Raji (cell line): Measurements from ENCODE around the gene HES7.

ENCODE experiments used
- POLR2A ChIP-seq: IDR thresholded peaks from 2 replicates; pipeline ENCODE4 v1.6.1; 2011; ENCODE audit warnings: low read depth, low read length, control low read depth; ENCODE audit not compliant: insufficient read depth

HES7 gene

DNA sequence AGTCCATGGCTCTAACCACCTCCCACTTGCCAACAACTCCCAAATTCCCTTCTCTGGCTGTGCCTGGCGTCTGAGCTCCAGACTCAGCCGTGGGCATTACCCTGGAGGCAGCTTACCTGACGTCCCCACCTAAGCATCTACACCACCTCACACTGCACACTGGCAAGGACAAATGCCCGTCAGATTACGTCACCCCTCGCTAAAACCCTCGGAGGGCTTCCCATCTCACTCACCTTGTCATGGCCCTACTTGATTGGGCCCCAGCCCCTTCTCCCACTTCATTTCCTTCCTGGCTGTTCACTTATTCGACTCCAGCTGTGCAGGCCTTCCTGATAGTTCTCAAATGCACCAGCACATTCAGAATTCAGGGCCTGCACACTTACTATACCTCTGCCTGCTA is 19.0 kb downstream of the HES7 start:
- TF ChIP-seq POLR2A: no peak

DNA sequence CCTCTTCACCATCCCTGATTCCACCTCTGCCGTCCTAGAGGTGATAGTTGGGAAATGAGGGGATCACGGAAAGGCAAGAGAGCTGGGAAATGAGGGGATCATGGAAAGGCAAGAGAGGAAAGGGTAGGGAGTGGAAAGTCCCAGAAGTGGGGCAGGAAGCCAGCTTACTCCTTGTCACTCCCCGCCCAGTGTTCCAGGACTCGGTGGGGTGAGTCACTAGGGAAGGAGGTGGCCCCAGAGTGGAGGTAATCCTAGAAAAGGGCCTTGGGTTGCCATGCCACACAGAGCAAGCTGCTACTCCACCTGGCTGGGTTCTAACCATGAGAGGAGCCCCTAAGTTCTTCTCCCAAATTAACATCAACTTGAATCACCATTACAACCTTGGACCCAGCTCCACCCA is 20.4 kb downstream of the HES7 start:
- no peak for TF ChIP-seq POLR2A

DNA sequence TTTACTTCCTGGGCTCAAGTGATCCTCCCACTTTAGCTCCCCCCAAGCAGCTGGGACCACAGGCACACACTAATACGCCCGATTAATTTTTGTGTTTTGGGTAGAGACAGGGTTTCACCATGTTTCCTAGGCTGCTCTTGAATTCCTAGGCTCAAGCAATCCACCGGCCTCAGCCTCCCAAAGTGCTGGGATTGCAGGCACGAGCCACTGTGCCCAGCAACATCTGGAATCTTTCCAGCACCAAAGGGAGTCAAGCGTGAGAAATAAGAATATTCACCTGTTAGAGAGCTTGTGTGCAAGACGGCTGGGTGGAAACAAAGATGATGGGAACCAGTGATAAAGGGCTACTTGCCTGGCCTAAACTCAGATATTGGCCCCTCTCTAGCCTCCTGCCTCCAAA is 22.2 kb downstream of the HES7 start:
- TF ChIP-seq POLR2A: no peak

DNA sequence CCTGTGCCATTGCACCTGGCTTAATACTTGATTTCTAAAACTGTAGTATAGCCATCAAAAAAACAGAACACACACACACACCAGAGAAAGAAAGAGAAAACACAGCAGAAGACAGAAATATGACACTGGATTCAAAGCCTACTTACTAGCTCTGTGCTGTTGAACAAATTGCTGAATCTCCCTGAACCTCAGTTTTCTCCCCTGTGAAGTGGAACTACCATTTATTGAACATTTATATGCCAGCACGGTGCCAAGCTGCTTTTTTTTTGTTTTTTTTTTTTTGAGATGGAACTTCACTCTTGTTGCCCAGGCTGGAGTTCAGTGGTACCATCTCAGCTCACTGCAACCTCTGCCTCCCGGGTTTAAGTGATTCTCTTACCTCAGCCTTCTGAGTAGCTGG is 23.1 kb downstream of the HES7 start:
- TF ChIP-seq POLR2A: no peak

DNA sequence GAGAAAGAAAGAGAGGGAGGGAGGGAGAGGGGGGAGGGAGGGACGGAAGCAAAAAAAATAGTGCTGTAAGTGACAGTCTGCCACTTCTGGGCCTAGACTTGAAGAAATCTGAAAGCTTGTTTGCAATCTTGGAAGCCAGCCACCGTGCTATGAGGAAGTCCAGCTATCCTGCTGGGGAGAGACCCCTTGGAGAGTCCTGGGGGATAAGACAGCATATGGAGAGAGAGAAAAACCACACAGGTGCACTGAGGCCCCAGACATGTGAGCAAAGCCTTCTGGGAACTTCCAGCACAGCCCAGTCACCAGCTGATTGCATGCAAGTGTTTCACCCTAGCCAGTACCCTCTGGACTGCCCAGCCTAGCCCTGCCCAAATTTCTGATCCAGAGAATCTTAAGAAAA is 23.8 kb downstream of the HES7 start:
- no peak for TF ChIP-seq POLR2A

DNA sequence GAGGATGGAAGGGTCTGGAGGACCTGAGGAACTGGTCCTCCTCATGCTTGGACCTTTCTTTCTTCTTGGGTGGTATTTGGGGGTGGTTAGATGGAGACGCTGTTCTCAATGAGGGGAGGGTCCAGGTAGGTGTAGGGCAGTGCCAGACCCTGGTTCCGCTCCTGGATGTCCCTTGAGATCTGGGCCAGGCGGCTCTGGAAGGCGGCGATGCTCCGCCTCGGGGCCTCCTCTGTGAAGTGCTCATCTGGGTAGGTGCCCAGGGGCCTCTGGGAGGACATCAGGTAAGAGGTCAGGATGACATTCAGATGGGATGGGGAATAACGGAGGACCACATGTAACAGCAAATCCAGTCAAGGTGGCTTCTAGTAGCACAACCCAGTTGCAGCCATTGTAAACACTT is 27.4 kb downstream of the HES7 start:
- no peak for TF ChIP-seq POLR2A

DNA sequence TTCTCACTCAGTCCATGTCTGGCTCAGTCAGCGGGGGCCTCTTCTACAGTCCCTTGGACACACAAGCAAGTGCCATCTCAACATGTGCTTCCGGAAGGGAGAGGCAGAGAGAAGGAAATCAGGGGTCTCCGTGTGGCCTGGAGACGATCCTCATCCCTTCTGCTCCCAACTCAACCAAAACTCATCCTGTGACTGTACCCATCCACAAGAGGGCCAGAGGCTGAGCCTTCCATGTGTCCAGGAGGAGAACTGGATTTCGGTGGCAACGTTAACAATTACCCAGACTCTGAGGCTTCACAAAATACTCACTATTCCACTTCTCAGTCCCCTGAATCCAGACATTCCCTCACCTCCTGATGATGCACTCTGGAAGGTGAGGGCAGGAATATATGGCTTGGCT is 28.5 kb downstream of the HES7 start:
- no peak for TF ChIP-seq POLR2A

DNA sequence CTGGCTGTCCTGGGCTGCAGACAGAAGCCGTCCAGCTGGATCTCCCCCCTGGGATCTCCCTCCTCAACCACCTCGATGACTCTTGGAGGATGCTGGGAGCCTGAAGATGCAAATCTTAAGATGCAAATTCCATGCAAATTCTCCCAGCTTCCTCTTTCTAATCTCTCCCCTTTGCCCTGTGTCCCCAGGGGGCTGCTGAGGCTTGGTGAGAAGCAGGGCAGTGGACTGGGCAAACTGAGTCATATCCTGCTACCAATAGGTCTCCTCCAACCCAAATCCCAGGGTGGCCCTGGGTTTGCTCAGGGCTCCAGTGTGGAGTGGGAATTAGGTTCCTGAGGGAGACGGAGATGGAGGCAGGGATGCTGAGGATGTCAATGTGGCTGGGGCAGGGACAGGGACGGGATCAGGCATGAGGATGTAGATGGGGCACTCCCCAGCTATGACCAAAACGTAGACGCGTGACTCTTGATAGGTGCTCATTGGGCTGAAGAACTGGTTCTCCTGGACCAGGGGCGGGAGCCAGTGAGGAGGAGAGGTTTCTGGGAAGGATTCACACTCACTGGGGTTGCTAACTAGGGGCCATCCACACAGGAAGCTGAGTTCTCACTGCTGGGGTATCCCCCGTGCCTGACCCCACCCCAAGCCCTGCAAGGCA is 32.7 kb downstream of the HES7 start:
- TF ChIP-seq POLR2A: peak; percentile 46

DNA sequence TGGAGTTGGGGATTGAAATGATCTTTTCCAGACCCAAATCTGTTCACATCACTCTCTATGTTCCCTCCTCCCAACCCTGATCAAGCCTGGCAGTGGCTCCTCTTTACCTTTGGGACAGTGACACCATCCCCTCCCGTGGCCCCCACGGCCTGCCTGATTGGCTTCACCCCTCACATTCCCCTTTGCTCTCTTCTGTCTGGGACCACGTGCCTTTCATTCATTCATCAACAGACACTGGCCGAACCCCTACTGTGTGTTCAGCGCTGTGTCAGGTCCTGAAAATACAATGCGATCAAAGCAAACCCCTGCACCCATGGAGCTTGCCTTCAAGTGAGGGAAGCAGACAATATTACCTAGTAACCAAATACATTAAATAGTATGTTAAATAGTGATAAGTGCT is 34.2 kb downstream of the HES7 start:
- TF ChIP-seq POLR2A: no peak

DNA sequence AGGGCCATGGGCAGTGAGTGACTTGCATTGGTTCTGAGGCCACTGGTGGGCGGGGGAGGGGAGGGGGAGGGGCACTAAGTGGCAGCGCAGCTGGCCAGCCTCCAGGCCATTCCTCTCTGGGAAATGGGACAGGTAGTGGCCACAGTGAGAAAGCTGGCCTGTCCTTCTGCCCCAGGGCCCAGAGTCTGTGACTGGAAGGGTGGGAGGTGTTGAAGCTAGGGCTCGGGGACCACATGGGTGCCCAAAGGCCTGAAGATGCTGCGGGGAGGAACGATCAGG is 36.0 kb downstream of the HES7 start:
- no peak for TF ChIP-seq POLR2A

DNA sequence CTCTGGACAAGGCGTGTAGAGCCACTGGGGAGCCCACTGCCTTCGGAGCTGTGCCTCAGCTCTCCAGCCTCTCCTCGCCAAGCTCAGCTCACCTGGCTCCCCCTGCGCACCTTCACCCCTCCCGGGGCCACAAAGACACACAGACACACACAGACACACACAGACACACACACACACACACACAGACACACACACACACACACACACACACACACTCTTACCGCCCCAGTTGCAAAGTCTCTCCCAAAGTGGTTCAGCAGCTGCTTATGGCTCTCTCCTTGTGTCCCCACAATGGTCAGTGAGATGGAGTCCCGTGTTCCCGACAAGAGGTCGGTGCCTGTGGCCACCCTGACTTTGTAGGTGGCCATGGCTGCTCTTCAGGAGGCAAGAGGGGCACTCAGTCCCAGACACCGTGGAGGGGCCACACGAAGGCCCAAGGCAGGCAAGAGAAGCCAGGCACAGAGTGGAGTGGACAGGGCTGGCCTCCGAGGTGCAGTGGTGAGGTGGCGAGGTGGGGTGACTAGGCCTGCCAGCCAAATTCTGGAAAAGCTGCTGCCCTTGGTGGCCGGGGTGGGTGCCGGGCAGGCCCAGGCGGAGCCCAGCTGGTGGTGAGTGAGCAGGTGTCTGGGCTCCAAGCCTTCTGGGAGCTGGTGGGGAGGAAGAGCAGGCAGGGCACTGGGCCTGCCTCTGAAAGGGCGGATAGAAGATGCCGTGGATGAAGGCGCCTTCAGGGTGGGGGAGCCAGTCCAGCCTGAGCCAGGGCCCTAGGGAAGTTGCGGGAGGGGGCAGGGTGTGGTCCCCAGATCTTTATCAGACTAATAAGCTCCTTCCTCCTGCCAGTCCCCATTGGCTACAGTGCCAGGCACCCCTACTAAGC is 36.6 kb downstream of the HES7 start, which contains the start of gene ALOX12B:
ALOX12B (minus strand) TSS at position 642 of the 877 bp plus-strand sequence; CDS start at position 368, 274 bp downstream.
- no peak for TF ChIP-seq POLR2A

DNA sequence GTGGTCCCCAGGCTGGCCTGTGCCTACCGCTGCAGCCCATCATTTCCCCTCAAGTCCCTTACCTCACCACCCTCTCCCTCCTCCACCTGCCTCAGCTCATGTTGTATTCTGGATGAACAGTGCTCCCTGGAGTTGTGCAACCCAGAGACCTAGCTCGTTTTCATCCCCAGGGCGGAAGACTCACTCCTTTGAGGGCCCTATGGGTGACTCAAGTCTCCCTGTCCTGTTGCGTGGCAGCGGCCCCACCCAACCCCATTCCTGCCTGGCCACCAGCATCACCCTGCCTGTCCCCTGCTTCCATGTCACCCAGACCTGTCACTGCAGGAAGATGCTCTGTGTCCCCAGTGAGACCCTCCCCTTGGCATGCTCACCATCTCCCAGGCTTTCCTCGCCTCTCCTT is 39.7 kb downstream of the HES7 start:
- TF ChIP-seq POLR2A: 0 out of 2 replicates have a peak, but pooled peaks have one; percentile 22

DNA sequence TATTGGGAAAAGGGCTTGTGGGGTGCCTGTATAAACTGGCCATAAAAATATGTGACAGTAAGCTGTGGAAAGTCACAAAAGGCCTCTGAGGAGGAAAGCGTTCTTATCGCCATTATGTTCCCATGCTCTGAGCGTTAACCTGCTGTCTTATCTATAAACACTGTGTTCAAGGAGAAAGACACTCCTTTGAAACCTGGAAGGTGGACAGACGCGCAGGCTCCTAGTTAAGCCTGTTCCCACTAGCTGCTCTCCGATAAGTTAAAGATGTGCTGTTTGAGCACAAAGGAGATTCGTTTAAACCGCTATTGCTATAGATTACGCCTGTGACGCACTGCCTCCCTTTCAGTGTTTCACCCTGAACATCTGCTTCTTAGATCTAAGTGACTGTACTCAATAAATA is 41.6 kb downstream of the HES7 start:
- TF ChIP-seq POLR2A: no peak

DNA sequence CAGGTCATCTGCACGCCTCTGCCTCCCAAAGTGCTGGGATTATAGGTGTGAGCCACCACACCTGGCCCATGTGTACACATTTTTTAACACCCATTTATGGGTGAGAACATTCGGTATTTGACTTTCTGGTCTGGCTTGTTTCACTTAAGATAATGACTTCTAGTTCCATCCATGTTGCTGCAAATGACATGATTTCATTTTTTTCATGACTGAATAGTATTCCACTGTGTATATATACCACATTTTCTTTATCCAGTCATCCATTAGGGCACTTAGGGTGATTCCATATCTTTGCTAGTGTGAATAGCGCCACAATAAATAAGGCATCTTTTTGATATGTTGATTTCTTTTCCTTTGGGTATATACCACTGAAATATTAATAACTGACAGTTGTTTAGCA is 42.0 kb downstream of the HES7 start:
- no peak for TF ChIP-seq POLR2A

DNA sequence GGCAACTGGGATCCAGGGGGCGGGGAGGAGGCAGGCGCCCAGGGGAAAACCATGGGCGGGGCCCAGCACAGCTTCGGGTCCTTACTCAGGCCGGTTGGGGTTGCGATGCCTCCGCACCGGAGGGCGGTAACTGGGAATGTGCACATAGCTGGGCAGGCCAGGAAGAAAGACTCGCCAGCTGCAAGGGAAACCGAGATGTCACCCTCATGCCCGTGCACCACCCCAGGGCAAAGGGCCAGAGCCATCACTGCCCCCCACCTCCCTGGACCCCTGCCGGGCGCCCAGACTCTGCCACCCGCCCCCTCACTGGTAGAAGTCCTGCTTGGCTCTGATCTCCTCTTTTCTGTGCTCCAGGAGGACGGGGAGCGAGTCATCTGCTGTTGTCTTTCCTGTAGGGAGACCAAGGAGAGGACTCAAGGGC is 43.1 kb downstream of the HES7 start:
- no peak for TF ChIP-seq POLR2A

DNA sequence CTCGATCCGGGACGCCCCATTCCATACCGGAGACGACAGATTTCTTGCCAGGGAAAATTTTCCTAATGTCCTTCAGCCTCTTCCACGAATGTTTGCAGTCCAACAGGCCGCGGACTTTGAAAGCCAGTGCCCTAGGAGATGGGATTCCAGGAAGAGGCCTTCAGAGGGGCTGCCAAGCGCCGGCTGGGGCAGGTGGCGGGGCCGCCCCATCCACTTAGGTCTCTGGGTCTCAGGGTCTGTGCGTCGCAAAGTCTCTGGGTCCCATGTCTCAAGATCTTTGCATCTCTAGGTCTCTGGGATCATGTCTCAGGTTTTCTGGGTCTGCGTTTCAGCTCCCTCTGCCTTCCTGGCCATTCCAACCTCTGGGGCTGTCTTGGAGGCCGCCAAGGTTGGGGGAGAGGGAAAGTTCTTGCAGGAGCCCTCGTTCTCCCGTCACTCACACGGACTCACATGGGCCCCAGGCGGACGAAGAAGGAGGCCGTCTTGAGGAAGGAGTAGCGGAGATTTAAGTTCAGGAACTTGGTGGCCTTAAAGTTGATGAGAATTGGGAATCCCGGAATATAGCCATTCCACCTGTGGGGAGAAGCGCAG is 43.6 kb downstream of the HES7 start:
- no peak for TF ChIP-seq POLR2A
